ENCODE data around the gene TBR1.

TBR1 gene

GRCh38 chr2:161414042-161415033 is 1.8 kb upstream of the TBR1 start:
- no peak for DNase-seq (ENCODE audit: low read depth in 2 of 2, low spot score in 1 of 2)

GRCh38 chr2:161415034-161415986 is 787 bp upstream of the TBR1 start:
- no peak for DNase-seq (ENCODE audit: low read depth in 2 of 2, low spot score in 1 of 2)

- no peak for DNase-seq (ENCODE audit: low read depth in 2 of 2, low spot score in 1 of 2)
These were observed 776 bp downstream of the TBR1 start for GRCh38 chr2:161416708-161417437.

- DNase-seq (ENCODE audit: low read depth in 2 of 2, low spot score in 1 of 2) = no peak
These were observed 1.6 kb downstream of the TBR1 start for GRCh38 chr2:161417438-161418274.

GRCh38 chr2:161418275-161418714 is 2.2 kb downstream of the TBR1 start:
- DNase-seq (ENCODE audit: low read depth in 2 of 2, low spot score in 1 of 2) = no peak

- DNase-seq (ENCODE audit: low read depth in 2 of 2, low spot score in 1 of 2) = no peak
These were observed 2.9 kb downstream of the TBR1 start for GRCh38 chr2:161418715-161419637.

- DNase-seq (ENCODE audit: low read depth in 2 of 2, low spot score in 1 of 2) = no peak
These were observed 3.6 kb downstream of the TBR1 start for GRCh38 chr2:161419638-161420190.

- DNase-seq (ENCODE audit: low read depth in 2 of 2, low spot score in 1 of 2) = no peak
These were observed 4.4 kb downstream of the TBR1 start for GRCh38 chr2:161420406-161421074.

GRCh38 chr2:161421686-161422085 is 5.6 kb downstream of the TBR1 start:
- no peak for DNase-seq (ENCODE audit: low read depth in 2 of 2, low spot score in 1 of 2)

- no peak for DNase-seq (ENCODE audit: low read depth in 2 of 2, low spot score in 1 of 2)
These were observed 6.8 kb downstream of the TBR1 start for GRCh38 chr2:161422816-161423403.

- DNase-seq (ENCODE audit: low read depth in 2 of 2, low spot score in 1 of 2) = no peak
These were observed 7.6 kb downstream of the TBR1 start for GRCh38 chr2:161423421-161424393.

GRCh38 chr2:161424394-161424769 is 8.3 kb downstream of the TBR1 start:
- no peak for DNase-seq (ENCODE audit: low read depth in 2 of 2, low spot score in 1 of 2)

GRCh38 chr2:161424891-161425727 is 9.0 kb downstream of the TBR1 start:
- DNase-seq (ENCODE audit: low read depth in 2 of 2, low spot score in 1 of 2) = no peak

- DNase-seq (ENCODE audit: low read depth in 2 of 2, low spot score in 1 of 2) = no peak
These were observed 9.8 kb downstream of the TBR1 start for GRCh38 chr2:161425728-161426454.

- DNase-seq (ENCODE audit: low read depth in 2 of 2, low spot score in 1 of 2) = no peak
These were observed 10.4 kb downstream of the TBR1 start for GRCh38 chr2:161426455-161426921.

Measured in stimulated activated CD8-positive, alpha-beta memory T cell treated with anti-CD3 and anti-CD28 coated beads, Interleukin-4, amount 100 ng/mL, for 4 hours (primary cell).